Right lung (tissue), 5 donors: ENCODE data around the gene RPS21. TPM values are rescaled to one million over a fixed set of nuclear protein-coding genes. Genes with fewer than 3 reads are reported as not detected.

Experiments
- DNase-seq, 2 donors: peaks; one replicate each; pipeline ENCODE4 v3.0.0-alpha.2; 2013
- polyA plus RNA-seq, 5 donors: library from polyadenylated mRNA; unstranded; fragments of 120-200 nt; gene quantifications; one replicate each; pipeline versions ENCODE4 v1.2.1 to v1.2.3, GENCODE V29; 2013; ENCODE audit warnings: inconsistent platforms in 1 of 5, low replicate concordance in 1 of 5; ENCODE audit not compliant: insufficient read length in 5 of 5, insufficient read depth in 1 of 5

Gene RPS21
- polyA plus RNA-seq, 5 donors: 870 to 1,387 (median 940) TPM

GRCh38 chr20:62393335-62393665, 6.4 kb downstream of the RPS21 start:
- DNase-seq: no peak

- DNase-seq: no peak
Measured at GRCh38 chr20:62393830-62394229, 6.9 kb downstream of the RPS21 start.

- no peak for DNase-seq
Measured at GRCh38 chr20:62394248-62395245, 7.6 kb downstream of the RPS21 start.

- no peak for DNase-seq
Measured at GRCh38 chr20:62395311-62396242, 8.7 kb downstream of the RPS21 start.

GRCh38 chr20:62396367-62397239, 9.7 kb downstream of the RPS21 start:
- no peak for DNase-seq

- DNase-seq: no peak
Measured at GRCh38 chr20:62398120-62398821, 11.4 kb downstream of the RPS21 start.

GRCh38 chr20:62400021-62400420, 13.1 kb downstream of the RPS21 start:
- DNase-seq: no peak

GRCh38 chr20:62400541-62400940, 13.6 kb downstream of the RPS21 start:
- DNase-seq: no peak

- DNase-seq: no peak
Measured at GRCh38 chr20:62401331-62401779, 14.5 kb downstream of the RPS21 start.

- DNase-seq: no peak
Measured at GRCh38 chr20:62402456-62403150, 15.7 kb downstream of the RPS21 start.

GRCh38 chr20:62403331-62403730, 16.4 kb downstream of the RPS21 start:
- no peak for DNase-seq

GRCh38 chr20:62404112-62404665, 17.3 kb downstream of the RPS21 start:
- no peak for DNase-seq

- no peak for DNase-seq
Measured at GRCh38 chr20:62404761-62405107, 17.8 kb downstream of the RPS21 start.

- DNase-seq: no peak
Measured at GRCh38 chr20:62405108-62405980, 18.4 kb downstream of the RPS21 start.

GRCh38 chr20:62405981-62406513, 19.1 kb downstream of the RPS21 start:
- no peak for DNase-seq

- DNase-seq: no peak
Measured at GRCh38 chr20:62406635-62407176, 19.8 kb downstream of the RPS21 start.

- peak; percentile 91 for DNase-seq
Measured at GRCh38 chr20:62407221-62407992, 20.5 kb downstream of the RPS21 start, which contains the start of gene CABLES2. Gene CABLES2, minus strand, starts transcription at chr20:62407285. Its CDS starts 9 bp downstream, at chr20:62407276.
